GM23338 (cell line): ENCODE data around the gene PPP1CC.

Source experiments
- CREB1 ChIP-seq: fragments of 250-450 bp; sonication (Bioruptor Pico); IDR thresholded peaks from 2 replicates; pipeline ENCODE4 v1.5.0; 2020; ENCODE audit warnings: low read depth, mild to moderate bottlenecking, moderate library complexity
- CTCF ChIP-seq, 2 experiments: fragments of 200-600 bp in 1 of 2; sonication (generic) in 1 of 2; conservative IDR thresholded peaks; 2 replicates each; pipeline versions ENCODE4 v1.5.1 to v1.6.1; 2016 to 2017; ENCODE audit warnings: antibody characterized with exemption in 2 of 2, low read depth in 2 of 2, mild to moderate bottlenecking in 2 of 2, moderate library complexity in 1 of 2
- ETS1 ChIP-seq: IDR thresholded peaks from 2 replicates; pipeline ENCODE4 v1.6.1; 2016; ENCODE audit warnings: antibody characterized with exemption
- EZH2 ChIP-seq: fragments of 200-600 bp; sonication (generic); IDR thresholded peaks from one replicate; pipeline ENCODE4 v1.8.0; 2017; ENCODE audit warnings: antibody characterized with exemption, mild to moderate bottlenecking, low read depth; ENCODE audit not compliant: unreplicated experiment
- EZH2phosphoT487 ChIP-seq: fragments of 200-600 bp; sonication (generic); IDR thresholded peaks from one replicate; pipeline ENCODE4 v1.8.1; 2018; ENCODE audit warnings: antibody characterized with exemption; ENCODE audit not compliant: unreplicated experiment
- JUNB ChIP-seq: IDR thresholded peaks from one replicate; pipeline ENCODE4 v1.6.1; 2016; ENCODE audit warnings: antibody characterized with exemption; ENCODE audit not compliant: unreplicated experiment
- POLR2AphosphoS5 ChIP-seq: IDR thresholded peaks from 2 replicates; pipeline ENCODE4 v1.6.1; 2016; ENCODE audit warnings: antibody characterized with exemption, low read depth
- STAT1 ChIP-seq: IDR thresholded peaks from one replicate; pipeline ENCODE4 v1.6.1; 2016; ENCODE audit warnings: antibody characterized with exemption; ENCODE audit not compliant: unreplicated experiment
- ZNF114 ChIP-seq: fragments of 250-450 bp; sonication (Bioruptor Pico); IDR thresholded peaks from 2 replicates; pipeline ENCODE4 v1.5.0; 2020; ENCODE audit warnings: mild to moderate bottlenecking, moderate library complexity
- ZNF331 ChIP-seq: fragments of 250-450 bp; sonication (Bioruptor Pico); IDR thresholded peaks from 2 replicates; pipeline ENCODE4 v1.5.0; 2020; ENCODE audit warnings: low read depth, mild to moderate bottlenecking, moderate library complexity
- ZNF462 ChIP-seq: fragments of 250-450 bp; sonication (Bioruptor Pico); IDR thresholded peaks from 2 replicates; pipeline ENCODE4 v1.5.0; 2020; ENCODE audit warnings: mild to moderate bottlenecking, moderate library complexity
- TF ChIP-seq, protein P1 (sequence below): IDR thresholded peaks from one replicate; pipeline ENCODE4 v1.6.1; 2018; ENCODE audit warnings: antibody characterized with exemption; ENCODE audit not compliant: unreplicated experiment

DNA sequence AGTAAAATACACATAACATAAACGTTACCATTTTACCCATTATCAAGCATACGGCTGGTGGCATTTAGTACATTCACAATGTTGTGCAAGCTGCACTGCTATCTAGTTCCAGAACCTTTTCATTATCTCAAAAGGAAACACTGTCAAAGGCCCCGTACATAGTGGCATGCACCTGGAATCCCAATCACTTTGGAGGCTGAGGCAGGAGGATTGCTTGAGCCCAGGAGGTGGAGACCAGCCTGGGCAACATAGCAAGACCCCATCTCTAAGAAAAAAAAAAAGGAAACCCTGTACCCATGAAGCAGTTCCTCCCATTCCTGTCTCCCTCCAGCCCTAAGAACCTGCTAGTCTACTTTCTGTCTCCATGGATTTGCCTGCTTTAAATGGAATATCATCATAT is 46.4 kb downstream of the PPP1CC start:
- TF ChIP-seq CTCF (conservative IDR thresholded peaks at IDR 0.05; ENCODE audit: low read depth in 2 of 2) (no peak), EZH2 (no peak), EZH2phosphoT487 (no peak), STAT1 (no peak), JUNB (no peak), ZNF462 (CRISPR knock-in tag) (no peak), POLR2AphosphoS5 (no peak), CREB1 (CRISPR knock-in tag) (no peak), ZNF114 (CRISPR knock-in tag) (no peak), ETS1 (no peak), ZNF331 (CRISPR knock-in tag) (no peak)
- TF ChIP-seq, protein P1, sequence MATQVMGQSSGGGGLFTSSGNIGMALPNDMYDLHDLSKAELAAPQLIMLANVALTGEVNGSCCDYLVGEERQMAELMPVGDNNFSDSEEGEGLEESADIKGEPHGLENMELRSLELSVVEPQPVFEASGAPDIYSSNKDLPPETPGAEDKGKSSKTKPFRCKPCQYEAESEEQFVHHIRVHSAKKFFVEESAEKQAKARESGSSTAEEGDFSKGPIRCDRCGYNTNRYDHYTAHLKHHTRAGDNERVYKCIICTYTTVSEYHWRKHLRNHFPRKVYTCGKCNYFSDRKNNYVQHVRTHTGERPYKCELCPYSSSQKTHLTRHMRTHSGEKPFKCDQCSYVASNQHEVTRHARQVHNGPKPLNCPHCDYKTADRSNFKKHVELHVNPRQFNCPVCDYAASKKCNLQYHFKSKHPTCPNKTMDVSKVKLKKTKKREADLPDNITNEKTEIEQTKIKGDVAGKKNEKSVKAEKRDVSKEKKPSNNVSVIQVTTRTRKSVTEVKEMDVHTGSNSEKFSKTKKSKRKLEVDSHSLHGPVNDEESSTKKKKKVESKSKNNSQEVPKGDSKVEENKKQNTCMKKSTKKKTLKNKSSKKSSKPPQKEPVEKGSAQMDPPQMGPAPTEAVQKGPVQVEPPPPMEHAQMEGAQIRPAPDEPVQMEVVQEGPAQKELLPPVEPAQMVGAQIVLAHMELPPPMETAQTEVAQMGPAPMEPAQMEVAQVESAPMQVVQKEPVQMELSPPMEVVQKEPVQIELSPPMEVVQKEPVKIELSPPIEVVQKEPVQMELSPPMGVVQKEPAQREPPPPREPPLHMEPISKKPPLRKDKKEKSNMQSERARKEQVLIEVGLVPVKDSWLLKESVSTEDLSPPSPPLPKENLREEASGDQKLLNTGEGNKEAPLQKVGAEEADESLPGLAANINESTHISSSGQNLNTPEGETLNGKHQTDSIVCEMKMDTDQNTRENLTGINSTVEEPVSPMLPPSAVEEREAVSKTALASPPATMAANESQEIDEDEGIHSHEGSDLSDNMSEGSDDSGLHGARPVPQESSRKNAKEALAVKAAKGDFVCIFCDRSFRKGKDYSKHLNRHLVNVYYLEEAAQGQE, result no peak
